ENCODE results near the gene ASMTL. TPM values are rescaled to one million over a fixed set of nuclear protein-coding genes. Genes with fewer than 3 reads are reported as not detected.

The ASMTL gene
- total RNA-seq: 10.1 and 15.1 TPM in 2 replicates
- polyA plus RNA-seq: 26.7 and 31.0 TPM in 2 replicates

GRCh38 chrX:1452516-1453394 is at the start of gene ASMTL:
ASMTL (minus strand) TSS chrX:1452909; CDS start chrX:1452840, 69 bp downstream.
- H3K36me3 ChIP-seq (replicated peaks; ENCODE audit: insufficient read depth, low read depth): no peaks in the 10 kb centered on the region
- no peaks in the 10 kb centered on the region for H3K27me3 ChIP-seq
- DNase-seq (ENCODE audit: low spot score): peak; percentile 100
- no peaks in the 10 kb centered on the region for H3K4me1 ChIP-seq (ENCODE audit: insufficient read depth)
- TF ChIP-seq, protein P1, sequence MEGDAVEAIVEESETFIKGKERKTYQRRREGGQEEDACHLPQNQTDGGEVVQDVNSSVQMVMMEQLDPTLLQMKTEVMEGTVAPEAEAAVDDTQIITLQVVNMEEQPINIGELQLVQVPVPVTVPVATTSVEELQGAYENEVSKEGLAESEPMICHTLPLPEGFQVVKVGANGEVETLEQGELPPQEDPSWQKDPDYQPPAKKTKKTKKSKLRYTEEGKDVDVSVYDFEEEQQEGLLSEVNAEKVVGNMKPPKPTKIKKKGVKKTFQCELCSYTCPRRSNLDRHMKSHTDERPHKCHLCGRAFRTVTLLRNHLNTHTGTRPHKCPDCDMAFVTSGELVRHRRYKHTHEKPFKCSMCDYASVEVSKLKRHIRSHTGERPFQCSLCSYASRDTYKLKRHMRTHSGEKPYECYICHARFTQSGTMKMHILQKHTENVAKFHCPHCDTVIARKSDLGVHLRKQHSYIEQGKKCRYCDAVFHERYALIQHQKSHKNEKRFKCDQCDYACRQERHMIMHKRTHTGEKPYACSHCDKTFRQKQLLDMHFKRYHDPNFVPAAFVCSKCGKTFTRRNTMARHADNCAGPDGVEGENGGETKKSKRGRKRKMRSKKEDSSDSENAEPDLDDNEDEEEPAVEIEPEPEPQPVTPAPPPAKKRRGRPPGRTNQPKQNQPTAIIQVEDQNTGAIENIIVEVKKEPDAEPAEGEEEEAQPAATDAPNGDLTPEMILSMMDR (IDR thresholded peaks at IDR 0.05; ENCODE audit: poor library complexity): no peak
- TF ChIP-seq EZH2 (IDR thresholded peaks at IDR 0.05; ENCODE audit: borderline replicate concordance): no peak
- TF ChIP-seq EZH2phosphoT487 (IDR thresholded peaks at IDR 0.05; ENCODE audit: low read depth, severe bottlenecking, unreplicated experiment): no peak
- peak within 1 kb of the TSS; percentile 96 for H3K4me2 ChIP-seq
- peaks cover 40% of the 10 kb centered on the region for H3K79me2 ChIP-seq
- H2AFZ ChIP-seq: peak within 1 kb of the TSS; percentile 94
- H3K4me3 ChIP-seq: peak within 1 kb of the TSS; percentile 78
- H3K9me3 ChIP-seq (ENCODE audit: low read depth): no peaks in the 10 kb centered on the region
- H3K9me2 ChIP-seq (replicated peaks; ENCODE audit: insufficient read depth): no peaks in the 10 kb centered on the region
- peak within 1 kb of the TSS; percentile 90 for H3K27ac ChIP-seq
- 0% methylated on average over 20 of the region's 76 CpGs for WGBS (ENCODE audit: low lambda C conversion rate, missing lambda C conversion rate)
- H4K20me1 ChIP-seq (ENCODE audit: insufficient read depth, poor library complexity, severe bottlenecking): no peaks in the 10 kb centered on the region

- 76% methylated on average over 12 of the region's 12 CpGs for WGBS (ENCODE audit: low lambda C conversion rate, missing lambda C conversion rate)
- Histone ChIP-seq H3K27ac (no peak overlapping the region), H3K4me2 (no peak overlapping the region), H3K27me3 (no peaks in the 10 kb centered on the region), H3K36me3 (replicated peaks; ENCODE audit: insufficient read depth, low read depth) (no peaks in the 10 kb centered on the region), H4K20me1 (ENCODE audit: insufficient read depth, poor library complexity, severe bottlenecking) (no peaks in the 10 kb centered on the region), H3K9me2 (replicated peaks; ENCODE audit: insufficient read depth) (no peaks in the 10 kb centered on the region), H3K9me3 (ENCODE audit: low read depth) (no peaks in the 10 kb centered on the region), H2AFZ (no peak overlapping the region), H3K79me2 (no peaks in the 10 kb centered on the region), H3K4me1 (ENCODE audit: insufficient read depth) (no peaks in the 10 kb centered on the region), H3K4me3 (no peak overlapping the region)
- TF ChIP-seq EZH2 (IDR thresholded peaks at IDR 0.05; ENCODE audit: borderline replicate concordance): no peak
- no peak for TF ChIP-seq EZH2phosphoT487 (IDR thresholded peaks at IDR 0.05; ENCODE audit: low read depth, severe bottlenecking, unreplicated experiment)
- TF ChIP-seq, protein P1 (IDR thresholded peaks at IDR 0.05; ENCODE audit: poor library complexity): no peak
- DNase-seq (ENCODE audit: low spot score): no peak
Observed at GRCh38 chrX:1502241-1502640, 49.5 kb upstream of the ASMTL start.

GRCh38 chrX:1500701-1501624 is 48.3 kb upstream of the ASMTL start:
- Histone ChIP-seq H3K4me2 (no peak overlapping the region), H3K27me3 (no peaks in the 10 kb centered on the region), H3K79me2 (no peaks in the 10 kb centered on the region), H3K27ac (no peak overlapping the region), H2AFZ (no peak overlapping the region), H3K9me2 (replicated peaks; ENCODE audit: insufficient read depth) (no peaks in the 10 kb centered on the region), H4K20me1 (ENCODE audit: insufficient read depth, poor library complexity, severe bottlenecking) (no peaks in the 10 kb centered on the region), H3K4me3 (no peak overlapping the region), H3K4me1 (ENCODE audit: insufficient read depth) (no peaks in the 10 kb centered on the region), H3K36me3 (replicated peaks; ENCODE audit: insufficient read depth, low read depth) (no peaks in the 10 kb centered on the region), H3K9me3 (ENCODE audit: low read depth) (no peaks in the 10 kb centered on the region)
- WGBS (ENCODE audit: low lambda C conversion rate, missing lambda C conversion rate): 92% methylated on average over 23 of the region's 23 CpGs
- no peak for DNase-seq (ENCODE audit: low spot score)
- TF ChIP-seq EZH2 (IDR thresholded peaks at IDR 0.05; ENCODE audit: borderline replicate concordance) (no peak), EZH2phosphoT487 (IDR thresholded peaks at IDR 0.05; ENCODE audit: low read depth, severe bottlenecking, unreplicated experiment) (no peak)
- TF ChIP-seq, protein P1 (IDR thresholded peaks at IDR 0.05; ENCODE audit: poor library complexity): no peak

All from hepatocyte (in vitro differentiated cells).